HG03575 (cell line): ENCODE measurements around the gene CREB5.
"Not testable (repeated sequence)": the region's sequence is repeated elsewhere in the genome, so short reads cannot be mapped to it uniquely, and the experiment has no call there.

Experiments used
- ATAC-seq: cut with Tn5 transposase; IDR thresholded peaks from one replicate; pipeline ENCODE4 v1.9.1; 2021; ENCODE audit not compliant: unreplicated experiment, insufficient number of reproducible peaks, low FRiP score; ENCODE audit errors: extremely low read depth

The CREB5 gene

DNA sequence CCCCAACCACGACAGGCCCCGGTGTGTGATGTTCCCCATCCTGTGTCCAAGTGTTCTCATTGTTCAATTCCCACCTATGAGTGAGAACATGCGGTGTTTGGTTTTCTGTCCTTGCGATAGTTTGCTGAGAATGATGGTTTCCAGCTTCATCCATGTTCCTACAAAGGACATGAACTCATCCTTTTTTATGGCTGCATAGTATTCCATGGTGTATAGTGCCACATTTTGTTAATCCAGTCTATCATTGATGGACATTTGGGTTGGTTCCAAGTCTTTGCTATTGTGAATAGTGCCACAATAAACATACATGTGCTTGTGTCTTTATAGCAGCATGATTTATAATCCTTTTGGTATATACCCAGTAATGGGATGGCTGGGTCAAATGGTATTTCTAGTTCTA lies 10.8 kb upstream of the CREB5 start:
- ATAC-seq = not testable (repeated sequence)

DNA sequence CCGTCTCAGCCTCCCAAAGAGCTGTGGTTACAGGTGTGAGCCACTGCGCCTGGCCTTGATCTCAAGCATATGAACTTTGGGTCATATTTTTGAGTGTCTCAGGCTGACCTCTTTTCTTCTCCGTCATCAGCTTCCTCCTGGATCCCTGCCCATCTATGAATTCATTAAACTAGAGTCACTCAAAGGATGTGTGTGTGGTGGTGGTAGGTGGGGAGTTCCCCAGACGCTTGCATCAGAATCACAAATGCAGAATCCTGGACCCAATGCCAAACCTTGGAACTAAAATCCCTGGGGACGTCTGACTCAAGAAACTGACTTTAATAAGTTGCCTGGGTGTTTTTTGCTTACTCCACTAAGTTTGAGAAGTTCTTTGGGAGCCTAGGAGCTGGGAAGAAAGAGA lies 6.7 kb upstream of the CREB5 start:
- no peak for ATAC-seq

DNA sequence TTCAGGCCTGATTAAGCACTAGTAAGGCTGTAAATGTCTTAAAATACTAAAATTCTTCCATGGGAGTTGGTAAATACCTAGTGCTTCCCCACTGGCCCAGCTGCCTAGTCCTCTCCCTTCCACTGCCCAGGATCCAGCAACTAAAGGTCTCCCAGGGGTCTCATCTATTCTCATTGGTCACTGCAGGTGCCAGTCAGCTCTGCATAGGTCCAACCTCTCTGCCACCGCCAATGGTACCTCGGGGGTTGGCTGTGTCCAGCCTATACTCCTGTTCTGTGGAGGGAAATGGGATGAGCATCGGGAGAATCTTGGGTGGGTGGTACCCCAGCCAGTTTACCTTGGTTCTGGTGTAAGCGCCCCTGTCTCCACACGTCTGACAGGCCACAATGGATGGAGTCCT lies 6.1 kb upstream of the CREB5 start:
- ATAC-seq = no peak

DNA sequence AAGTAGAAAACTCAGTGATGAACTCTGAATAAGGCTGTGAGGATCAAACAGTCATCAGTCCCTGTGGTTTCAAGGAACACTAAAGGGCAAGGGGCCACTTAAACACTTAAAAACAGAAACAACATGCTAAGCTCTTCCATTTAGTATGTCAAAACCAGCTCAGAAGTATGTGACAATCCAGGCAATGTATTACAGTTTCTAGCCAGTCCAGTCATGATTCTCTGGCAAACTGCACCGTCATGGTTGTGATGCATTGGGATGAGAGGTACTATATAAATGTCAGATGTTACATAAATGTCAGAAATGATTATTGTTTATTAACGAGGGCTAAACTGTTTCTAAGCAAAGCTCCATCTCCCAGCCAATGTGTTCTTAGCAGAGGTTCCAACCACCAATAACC lies 4.7 kb upstream of the CREB5 start:
- ATAC-seq = no peak

DNA sequence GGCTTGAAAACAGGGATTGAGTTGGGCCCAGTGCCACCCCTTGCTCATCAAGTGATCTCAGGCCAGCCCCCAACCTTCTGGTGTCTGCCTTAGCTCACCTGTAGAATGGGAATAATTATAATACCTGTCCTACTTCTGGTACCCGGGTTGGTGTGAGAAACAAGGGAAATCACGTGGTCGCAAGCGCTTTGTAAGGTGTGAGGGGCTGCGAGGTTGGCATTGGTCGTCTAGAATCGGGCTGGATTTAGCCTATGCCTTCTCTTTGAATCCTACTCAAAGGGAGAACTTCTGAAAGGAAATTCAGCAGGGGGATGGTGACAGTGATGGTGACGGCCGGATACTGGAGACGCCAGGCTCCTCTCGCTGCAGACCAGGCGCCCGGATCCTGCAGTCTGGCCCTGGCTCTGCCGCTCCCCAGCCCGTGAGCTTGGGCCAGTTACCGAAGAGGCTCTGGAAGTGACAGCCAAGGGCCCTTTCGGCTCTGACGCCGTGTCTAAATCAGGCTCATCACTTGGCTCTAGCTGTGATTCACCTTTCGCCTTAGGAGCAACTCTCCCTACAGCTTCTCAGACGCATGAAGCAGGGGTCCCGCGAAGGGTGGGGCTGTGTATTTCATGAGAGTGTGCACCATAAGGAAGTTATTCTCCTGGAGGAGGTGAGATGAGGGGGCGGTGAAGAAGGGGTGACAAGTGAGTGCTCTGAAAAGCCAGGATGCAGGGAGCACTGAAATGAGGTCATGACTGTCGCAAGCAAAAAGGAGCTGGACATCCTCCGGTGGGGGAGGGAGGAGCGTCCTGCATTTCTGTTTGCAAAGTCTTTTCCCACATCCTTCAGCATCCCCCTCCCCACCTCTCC lies 4.0 kb upstream of the CREB5 start:
- no peak for ATAC-seq

DNA sequence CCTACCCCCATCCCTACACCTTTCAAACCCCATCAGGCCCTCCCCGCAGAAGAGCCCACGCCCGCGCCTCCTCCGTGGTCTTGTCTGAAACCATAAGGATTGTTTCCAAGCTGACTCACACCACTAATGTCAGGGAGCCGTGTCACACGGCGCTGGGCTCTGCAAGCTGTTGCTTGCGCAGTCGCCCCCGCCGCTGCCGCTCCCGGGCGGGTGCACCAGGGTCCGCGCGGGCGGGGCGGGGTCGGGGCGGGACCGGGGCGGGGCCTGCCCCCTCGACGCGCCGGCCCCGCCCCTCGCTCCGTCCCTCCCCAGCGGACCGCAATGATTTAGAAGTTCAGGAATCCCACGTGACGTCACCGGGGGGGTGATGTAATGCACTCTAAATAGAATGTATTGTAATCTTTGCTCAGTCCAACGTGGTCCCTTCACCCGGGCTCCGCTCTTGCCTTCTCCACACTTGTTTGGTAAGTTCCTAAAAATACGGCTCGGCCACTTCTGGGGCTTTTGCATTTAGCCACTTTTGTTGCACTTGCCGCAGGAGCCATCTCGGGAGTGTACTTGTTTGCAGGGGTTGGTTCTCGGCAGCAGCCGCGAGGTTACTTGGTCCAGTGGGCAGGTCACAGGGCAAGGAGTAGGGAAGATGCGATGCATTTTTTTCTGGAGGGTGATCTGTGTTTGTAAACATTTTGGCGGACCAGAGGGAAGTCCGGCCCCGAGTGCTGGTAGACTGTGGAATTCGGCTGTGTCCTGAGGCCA lies 3.2 kb upstream of the CREB5 start:
- no peak for ATAC-seq

DNA sequence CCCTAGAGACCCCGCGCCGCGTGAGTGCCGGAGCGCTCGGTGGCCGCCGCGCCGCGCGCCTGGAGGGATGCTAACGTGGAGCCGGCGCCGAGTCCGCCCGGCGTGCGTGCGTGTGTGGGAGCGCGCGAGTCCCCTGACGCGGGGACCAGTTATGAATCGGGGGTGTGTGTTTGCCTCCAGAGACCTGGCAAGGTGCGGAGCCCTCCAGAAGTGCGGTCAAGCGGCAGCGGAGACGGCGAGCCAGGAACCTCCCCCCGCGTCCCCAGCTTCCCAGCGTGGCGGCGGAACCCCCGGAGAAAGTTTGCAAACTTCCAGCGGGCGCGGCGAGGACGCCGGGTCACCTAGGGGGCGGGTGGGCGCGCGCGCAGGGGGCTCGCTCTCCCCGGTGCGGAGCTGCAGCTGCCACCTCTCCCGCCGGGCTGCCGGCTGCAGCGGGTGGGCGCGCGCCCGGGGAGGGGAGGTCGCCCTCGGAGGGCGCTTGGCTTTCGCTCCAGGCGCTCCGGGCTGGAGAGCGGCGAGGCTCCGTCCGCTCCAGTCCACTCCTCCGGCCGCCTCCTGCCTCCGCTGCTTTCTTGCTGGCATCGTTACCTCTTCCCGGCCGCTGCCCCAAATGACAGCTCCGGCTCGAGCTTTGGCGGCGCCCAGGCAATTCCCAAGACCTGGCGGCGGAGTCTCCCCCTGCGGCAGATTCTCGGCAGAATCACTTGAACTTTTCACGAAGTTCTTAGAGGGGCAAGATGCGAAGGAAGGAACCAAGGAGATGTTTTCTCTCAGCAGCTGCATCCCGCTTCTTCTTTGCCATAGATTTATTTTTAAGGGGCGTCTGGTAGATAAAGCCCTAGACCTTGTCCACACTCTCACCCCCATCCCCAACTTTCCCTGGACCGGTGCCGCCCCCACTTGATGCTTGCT lies 2.3 kb upstream of the CREB5 start:
- ATAC-seq = no peak

DNA sequence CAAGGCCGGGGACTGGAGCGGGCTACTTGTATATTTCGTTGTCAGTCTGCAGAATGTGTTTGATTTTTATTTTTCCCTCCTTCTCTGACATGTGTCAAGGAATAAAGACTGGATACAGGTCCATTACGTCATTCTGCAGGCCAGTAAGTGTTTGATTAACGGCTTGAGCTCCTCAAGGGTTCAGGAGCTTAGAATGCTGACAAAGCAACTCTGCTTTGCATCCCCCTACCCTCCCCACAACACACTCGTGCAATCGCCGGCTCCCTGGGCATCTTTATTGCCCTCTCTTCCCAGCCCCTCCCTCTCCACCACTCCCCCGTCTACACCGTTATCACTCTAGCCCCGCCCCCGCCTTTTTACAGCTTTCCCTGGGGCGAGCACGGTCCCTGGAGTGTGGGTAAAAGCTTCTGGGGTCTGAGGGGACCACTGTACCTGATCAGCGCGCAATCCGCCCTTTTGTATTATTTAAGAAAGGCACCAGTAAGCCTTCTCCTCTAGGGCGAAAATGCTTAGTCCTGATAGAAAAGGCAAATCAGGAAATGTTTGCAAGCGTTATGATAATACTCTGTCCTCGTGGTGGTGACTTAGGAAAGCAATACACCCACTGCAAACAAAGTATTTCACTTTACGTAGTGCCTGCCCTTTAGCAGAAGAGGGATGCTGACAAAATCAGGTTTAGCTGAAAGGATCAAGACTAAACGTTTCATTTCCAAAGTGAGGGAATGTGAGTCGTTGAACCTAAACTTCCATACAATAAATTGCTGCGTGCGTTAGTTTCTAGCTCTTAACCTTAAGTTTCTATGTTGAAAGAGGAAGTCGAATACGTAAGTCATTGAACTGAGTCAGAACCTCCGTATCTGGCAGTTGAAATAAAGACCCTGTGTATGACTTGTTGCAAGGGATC lies 1.4 kb upstream of the CREB5 start:
- no peak for ATAC-seq

DNA sequence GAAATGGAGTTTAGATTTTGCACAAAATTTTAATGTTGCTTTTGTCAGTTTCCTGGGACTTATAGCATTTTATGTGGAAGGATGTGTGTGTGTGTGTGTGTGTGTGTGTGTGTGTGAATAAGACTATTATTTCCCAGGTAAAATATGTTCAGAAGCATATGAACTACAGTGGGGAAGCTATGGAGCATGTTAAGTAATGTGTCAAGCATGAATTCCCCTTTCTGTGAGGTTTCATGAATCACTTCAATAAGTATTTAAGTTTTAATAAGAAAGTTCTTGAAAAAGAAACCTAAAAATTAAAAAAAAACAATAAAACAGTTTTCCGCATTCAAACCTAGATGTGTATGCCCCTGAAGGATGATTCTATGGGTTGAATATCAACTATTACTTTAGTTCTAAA lies 693 bp downstream of the CREB5 start:
- ATAC-seq = no peak

DNA sequence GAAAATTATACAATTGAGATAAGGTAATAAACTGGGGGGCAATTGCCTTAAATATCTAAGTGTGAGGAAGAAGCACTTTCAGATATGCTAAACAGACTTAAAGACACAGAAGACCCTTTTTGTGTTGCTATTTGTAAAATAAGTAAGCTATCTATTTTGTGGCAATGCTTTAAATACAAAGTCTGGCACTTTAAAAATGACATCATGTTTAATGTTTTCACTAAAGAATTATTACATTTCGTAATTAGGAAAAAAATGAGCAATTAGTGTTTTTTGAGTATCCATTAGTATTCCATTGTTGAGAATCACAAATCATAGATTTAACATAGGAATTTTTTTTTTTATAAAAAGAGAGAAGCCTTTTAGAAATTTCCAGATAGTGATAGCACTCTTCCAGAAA lies 2.1 kb downstream of the CREB5 start:
- ATAC-seq = no peak

DNA sequence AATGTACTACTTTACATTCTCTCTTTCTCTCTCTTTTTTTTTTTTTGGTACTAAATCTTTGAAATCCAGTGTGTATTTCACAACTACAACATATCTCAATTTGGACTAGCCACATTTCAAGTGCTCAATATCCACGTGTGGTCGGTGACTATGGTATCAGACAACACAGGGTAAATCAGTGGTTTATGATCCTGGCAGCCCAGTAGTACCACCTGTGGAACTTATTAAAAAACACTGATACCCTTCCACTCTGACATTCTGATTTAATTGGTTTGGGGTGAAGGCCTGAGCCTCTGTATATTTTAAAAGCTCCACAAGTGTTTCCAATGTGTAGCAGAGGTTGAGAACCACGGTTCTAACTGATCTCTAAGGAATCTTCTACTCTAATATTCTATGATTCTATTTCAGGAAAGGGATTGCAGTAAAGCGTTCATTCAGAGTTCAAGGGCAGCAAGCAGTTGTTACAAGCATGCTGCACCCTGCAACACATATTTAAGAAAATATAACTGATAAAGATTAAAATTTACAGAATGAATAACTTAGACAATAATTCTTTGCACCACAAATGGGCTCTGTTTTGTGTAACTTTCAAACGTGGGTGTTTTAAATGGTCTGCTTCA lies 5.1 kb downstream of the CREB5 start:
- ATAC-seq = no peak

DNA sequence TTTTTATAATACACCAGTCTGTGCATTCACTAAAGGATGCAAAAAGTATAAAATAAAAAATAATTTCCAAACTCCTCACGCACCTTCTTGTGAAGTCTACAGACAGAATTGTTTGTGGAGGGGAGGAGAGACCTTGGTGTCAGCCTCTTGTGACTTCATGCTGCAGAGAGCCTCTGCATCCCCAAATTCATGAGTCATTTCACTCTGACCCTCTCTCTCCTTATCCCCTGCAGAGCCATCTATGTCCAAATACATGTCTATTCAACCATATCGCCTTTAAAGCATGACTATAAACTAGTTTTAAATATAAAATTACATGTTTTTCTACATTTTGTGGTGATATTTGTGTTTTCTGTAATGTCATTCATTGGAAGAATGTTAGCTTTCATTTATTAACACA lies 6.0 kb downstream of the CREB5 start:
- ATAC-seq = no peak

DNA sequence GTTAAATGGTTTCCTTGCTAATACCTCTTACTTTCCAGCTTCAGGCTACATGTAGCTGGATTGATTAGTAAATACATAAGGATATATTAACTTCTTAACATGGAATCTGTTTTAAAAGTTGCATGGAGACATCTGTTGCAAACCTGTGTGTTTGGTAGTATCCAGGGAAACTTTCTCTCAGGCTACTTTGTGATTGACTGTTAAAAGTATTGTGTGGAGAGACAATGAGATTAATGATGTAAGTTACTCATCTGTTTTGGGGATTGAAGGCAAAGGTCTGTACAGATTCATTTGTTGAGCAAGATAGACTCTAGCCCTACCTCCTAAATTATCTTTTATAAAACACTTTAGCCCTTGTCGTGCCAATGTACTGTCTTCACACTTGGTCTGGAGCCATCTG lies 6.6 kb downstream of the CREB5 start:
- ATAC-seq = no peak

DNA sequence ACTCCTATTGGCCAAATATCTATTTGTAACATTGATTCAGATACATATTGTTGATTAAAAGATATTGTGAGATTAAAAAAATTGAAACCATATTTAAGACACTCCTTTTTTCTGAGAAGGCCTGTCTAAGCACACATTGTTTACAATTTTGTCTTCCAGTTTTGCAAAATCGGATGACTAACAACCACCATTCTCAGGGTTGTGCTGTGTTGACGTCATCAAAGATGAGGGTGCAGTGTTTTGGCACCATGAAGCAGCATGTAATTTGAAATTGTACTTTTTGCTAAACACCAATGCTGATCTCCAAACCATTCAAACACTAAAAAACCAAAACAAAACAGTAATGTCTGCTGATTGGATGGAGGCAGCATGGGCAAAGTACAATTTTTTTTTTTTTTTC lies 7.4 kb downstream of the CREB5 start:
- no peak for ATAC-seq

DNA sequence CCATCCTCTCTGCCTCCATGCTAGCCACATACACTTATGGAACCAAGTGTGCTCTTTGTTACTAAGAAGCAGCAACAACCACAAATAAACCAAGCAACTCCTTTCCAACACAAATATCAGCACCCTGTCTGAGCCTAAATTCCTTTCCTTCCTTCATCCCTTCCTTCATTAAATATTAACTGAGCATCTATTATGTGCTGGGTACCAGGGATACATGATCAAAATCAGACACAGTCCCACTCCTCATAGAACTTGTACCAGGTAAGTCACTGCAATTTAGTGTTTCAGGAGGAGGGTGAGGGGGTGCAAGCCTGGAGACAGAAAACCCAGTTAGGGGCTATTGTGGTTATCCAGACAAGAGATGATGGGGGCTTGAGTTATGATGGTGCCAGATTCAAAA lies 10.8 kb downstream of the CREB5 start:
- no peak for ATAC-seq

DNA sequence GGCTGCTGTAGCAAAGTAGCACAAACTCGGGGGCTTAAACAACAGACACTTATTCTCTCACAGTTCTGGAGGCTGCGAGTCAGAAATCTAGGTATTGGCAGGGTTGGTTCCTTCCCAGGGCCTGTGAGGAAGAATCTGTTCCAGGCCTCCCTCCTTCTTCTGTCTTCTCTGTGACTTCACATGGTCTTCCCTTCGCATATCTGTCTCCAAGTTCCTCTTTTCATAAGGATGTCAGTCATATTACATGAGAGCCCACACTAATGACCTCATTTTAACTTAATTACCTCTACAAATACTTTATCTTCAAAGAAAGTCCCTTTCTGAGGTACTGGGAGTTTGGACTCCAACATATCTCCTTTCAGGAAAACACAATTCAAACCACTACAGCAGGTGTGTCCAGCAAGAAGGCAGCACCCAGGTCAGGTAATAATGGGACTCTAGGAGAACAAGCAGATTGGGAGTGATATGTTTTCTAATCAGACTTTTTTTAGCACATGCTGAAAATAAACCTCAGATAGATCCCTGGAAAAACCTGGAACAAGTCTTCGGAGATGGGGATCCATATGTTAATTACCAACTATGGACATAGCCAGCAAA lies 11.7 kb downstream of the CREB5 start:
- no peak for ATAC-seq

DNA sequence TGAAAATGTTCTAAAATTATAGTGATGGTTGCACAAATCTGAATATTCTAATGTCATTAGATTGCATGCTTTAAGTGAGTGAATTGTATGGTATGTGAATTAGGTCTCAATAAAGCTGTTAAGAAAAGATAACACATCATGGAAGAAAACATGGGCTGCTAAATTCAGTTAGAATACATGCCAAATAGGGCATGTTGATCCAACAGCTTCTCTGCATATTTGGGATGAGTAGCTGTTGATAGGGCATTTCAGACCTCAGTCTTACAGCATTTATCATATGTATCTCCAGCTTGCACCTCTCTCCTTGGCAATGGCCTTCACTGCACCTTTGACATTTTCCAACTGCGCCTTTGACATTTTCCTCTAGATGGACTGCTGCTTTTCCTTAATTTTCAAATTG lies 13.2 kb downstream of the CREB5 start:
- no peak for ATAC-seq

DNA sequence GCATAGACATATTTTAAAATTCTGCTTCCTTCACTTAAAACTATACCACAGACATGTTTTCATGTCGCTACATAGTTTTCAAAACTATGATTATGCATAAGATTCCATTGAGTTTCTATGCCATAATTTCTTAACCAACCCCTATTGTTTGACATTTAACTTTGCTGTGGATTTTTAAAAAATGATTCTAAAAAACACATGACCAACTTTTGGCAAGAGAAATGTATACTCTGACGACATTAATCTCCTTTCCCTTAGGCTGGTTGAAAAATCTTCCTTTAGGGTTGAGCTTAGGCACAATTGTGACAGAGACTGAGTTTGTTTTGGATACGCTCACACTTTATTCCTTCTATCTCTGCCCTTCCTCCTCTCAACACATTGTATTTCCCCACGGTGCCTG lies 14.9 kb downstream of the CREB5 start:
- ATAC-seq = no peak
